WTC11 (cell line): ENCODE measurements around the gene INS.

Experiments used
- KAT7 ChIP-seq: sonication (generic); formaldehyde crosslinking; IDR thresholded peaks from 2 replicates; pipeline ENCODE4 v1.8.1; 2023; ENCODE audit warnings: missing genetic modification reagents, mild to moderate bottlenecking, borderline replicate concordance
- TP53 ChIP-seq: sonication (generic); formaldehyde crosslinking; IDR thresholded peaks from 2 replicates; pipeline ENCODE4 v1.8.1; 2023; ENCODE audit warnings: mild to moderate bottlenecking, missing genetic modification reagents
- TF ChIP-seq, protein P1 (sequence below): fragments of 200-600 bp; IDR thresholded peaks from 2 replicates; pipeline ENCODE4 v1.8.0; 2022; ENCODE audit warnings: antibody characterized with exemption
- TF ChIP-seq, protein P2 (sequence below): sonication (generic); formaldehyde crosslinking; IDR thresholded peaks from 2 replicates; pipeline ENCODE4 v1.8.0; 2022; ENCODE audit warnings: mild to moderate bottlenecking, missing genetic modification reagents
- TF ChIP-seq, protein P3 (sequence below): sonication (generic); formaldehyde crosslinking; IDR thresholded peaks from 2 replicates; pipeline ENCODE4 v1.8.1; 2022; ENCODE audit warnings: missing genetic modification reagents, borderline replicate concordance

DNA sequence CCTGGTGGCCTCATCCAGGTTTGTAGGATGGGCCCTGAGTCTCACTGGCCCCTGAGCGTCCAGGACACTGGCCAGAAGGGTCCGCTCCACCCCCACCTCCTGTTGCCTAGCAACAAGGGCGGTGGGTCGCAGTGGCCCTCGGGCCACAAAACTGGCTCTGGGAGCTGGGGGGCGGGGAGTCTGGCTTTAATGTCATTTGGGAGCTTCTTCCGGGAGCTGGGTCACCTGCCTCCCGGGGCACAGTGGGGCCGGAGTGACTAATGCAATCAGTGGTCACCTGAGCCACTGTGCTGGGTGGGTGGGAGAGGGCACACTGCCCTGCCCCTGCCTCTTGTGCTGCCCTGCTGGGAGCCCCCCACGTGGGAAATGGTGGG lies 8.0 kb upstream of the INS start:
- TF ChIP-seq TP53 (CRISPR knock-in tag) (no peak), KAT7 (CRISPR knock-in tag) (no peak)
- TF ChIP-seq, protein P1, sequence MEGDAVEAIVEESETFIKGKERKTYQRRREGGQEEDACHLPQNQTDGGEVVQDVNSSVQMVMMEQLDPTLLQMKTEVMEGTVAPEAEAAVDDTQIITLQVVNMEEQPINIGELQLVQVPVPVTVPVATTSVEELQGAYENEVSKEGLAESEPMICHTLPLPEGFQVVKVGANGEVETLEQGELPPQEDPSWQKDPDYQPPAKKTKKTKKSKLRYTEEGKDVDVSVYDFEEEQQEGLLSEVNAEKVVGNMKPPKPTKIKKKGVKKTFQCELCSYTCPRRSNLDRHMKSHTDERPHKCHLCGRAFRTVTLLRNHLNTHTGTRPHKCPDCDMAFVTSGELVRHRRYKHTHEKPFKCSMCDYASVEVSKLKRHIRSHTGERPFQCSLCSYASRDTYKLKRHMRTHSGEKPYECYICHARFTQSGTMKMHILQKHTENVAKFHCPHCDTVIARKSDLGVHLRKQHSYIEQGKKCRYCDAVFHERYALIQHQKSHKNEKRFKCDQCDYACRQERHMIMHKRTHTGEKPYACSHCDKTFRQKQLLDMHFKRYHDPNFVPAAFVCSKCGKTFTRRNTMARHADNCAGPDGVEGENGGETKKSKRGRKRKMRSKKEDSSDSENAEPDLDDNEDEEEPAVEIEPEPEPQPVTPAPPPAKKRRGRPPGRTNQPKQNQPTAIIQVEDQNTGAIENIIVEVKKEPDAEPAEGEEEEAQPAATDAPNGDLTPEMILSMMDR: no peak
- TF ChIP-seq, protein P2, sequence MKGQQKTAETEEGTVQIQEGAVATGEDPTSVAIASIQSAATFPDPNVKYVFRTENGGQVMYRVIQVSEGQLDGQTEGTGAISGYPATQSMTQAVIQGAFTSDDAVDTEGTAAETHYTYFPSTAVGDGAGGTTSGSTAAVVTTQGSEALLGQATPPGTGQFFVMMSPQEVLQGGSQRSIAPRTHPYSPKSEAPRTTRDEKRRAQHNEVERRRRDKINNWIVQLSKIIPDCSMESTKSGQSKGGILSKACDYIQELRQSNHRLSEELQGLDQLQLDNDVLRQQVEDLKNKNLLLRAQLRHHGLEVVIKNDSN (CRISPR knock-in tag): no peak
- TF ChIP-seq, protein P3, sequence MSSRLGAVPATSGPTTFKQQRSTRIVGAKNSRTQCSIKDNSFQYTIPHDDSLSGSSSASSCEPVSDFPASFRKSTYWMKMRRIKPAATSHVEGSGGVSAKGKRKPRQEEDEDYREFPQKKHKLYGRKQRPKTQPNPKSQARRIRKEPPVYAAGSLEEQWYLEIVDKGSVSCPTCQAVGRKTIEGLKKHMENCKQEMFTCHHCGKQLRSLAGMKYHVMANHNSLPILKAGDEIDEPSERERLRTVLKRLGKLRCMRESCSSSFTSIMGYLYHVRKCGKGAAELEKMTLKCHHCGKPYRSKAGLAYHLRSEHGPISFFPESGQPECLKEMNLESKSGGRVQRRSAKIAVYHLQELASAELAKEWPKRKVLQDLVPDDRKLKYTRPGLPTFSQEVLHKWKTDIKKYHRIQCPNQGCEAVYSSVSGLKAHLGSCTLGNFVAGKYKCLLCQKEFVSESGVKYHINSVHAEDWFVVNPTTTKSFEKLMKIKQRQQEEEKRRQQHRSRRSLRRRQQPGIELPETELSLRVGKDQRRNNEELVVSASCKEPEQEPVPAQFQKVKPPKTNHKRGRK: no peak
